GM19372 (cell line): ENCODE data around the gene SLC28A1.

Experiments
- ATAC-seq: cut with Tn5 transposase; IDR thresholded peaks from one replicate; pipeline ENCODE4 v1.9.1; 2021; ENCODE audit warnings: mild to moderate bottlenecking, low read depth, moderate library complexity; ENCODE audit not compliant: unreplicated experiment

SLC28A1 gene

DNA sequence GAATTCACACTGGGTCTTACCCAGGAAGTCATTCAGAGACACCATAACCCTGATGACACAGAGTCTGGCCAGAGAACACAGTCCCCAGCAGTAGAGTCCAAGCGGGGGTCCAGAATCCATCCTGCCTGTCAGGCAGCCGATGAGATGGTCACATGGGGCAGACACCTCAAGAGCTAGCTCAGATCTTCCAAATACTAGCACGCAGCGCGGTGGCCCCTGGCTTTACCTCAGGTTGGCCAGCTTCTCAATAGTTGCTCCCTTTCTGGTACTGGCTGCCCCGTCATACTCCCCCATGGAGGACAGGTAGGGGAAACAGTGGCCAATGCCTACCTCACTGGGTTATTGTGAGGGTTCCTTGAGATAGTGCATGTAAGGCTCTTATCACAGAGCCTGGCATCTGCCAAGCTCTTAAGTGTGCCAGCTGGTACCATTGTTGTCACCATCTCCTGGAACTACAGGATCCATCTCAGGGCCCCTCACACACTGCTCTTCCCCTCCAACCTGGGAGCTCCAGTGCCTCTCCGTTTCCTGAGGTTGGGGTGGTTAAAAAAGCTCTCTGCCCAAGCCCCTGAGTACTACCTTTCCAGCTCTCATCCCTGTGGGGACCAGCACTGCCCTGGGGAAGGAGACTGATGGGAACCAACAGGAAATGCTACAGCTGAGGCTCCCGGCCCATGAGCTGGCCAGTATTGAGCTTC lies 3.5 kb upstream of the SLC28A1 start:
- no peak for ATAC-seq

DNA sequence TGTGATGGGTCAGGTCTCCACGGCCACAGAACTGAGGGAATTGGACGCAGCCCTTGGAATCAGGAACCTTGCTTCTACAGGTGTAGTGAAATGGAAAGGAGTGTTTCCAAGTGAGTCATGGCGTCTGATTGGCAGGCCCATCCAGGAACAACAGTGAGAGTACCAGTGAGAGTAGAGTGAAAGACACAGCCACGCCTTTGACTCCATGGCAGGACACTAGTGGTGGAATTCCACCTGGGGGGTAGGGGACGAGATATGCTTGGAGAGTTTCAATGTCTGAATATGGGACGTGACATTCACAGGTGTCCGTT lies 3.0 kb upstream of the SLC28A1 start:
- no peak for ATAC-seq

DNA sequence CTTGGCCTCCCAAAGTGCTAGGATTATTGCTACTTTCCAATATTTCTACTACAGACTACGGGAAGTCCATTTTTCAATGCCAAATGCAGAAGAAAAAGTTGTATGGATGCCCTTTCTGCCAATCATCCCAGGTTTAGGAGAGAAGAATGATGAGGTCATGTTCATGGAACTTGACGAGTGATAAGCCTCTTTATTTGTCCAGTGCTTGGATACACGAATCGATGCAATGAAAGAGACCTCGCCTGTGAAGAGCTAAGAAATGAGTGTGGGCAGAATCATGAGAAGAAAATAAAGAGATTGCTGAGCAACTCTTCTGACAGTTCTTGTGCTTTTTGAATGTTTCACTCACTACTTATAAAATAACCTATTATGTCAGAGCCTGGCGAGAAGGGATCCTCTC lies 996 bp upstream of the SLC28A1 start:
- ATAC-seq: no peak

DNA sequence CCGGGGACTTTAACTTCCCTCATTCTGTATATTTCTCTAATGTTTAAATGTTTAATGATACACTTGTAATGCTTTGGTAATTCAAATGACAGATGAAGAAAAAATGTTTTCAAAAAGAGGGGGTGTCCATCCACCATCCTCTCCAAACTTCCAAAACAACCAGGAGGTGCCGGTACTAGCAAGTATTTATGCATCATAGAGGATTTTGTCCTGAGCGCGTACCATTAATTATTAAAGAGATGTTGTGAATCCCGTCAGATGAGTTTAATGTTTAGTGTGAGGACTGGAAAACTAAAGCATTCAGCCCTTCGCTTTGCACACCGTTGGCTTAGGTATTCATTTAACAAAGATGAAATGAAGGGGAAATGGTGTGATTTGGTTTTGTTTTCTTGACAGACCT lies 1.3 kb downstream of the SLC28A1 start:
- no peak for ATAC-seq

DNA sequence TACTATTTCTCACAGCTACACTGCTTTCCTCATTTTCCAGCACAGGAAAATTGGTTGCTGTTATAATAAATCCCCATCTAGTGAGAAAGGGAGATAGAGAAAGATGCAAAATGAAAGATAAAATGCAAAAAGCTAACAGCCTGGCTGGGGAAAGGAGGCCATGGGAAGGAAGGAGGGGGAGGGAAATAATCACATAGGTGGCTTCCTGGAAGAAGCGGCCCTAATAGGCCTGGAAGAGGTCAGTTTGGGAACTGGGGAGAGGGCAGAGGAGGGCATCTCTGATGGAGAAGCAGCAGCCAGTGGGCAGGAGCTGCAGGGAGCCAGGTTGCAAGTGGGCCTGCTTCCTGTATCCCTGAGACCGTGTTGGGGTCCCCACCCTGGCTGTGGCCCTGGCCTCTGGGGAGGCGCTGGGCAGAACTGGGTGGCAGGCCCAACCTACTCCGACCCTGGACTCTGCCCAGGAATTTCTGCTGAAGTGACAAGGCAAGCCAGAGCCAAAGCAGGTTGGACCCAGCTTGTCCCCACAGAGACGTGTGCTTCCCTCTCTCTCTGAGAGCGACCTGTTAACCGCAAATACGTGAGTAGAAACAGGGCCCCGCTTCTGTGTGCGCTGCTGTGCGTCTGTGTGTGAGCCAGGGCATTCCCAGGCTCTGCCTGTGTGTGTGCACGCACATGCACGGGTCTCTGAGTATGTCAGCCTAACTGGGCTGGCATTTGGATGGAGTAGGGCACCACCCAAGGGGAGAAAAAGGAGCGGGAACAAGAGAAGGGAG lies 1.9 kb downstream of the SLC28A1 start:
- ATAC-seq: no peak

DNA sequence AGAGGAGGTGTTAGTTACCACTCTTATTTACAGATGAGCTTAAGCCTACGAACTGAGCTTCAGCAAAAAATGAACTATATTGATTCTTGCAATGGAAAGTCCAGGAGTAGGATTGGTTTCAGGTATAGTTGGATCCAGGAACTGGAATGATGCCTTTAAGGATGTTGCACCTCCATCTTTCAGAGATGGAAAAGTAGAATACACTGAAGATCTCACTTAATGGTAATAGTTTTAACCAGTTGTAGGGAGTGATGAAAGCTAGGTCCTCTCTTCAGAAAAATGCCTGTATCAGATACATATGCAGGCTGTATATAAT lies 2.5 kb downstream of the SLC28A1 start:
- no peak for ATAC-seq

DNA sequence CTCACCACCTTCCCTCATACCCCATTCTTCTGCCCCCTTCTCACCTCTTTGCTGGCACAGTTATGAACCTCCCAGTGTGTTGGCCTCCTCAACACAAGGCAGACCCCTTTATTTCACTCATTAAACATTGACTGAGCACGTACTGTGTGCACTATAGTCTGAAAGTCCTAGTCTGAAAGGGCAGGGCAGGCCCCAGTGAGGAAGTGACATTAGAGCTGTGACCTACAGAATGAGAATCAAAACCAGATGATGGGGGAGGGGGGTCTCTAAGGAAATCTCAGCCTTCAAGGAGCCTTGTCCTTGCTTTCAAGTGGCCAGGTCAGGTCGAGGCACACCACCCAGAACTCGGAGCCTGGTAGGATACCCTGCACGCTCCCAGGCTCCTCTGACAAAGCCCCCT lies 3.5 kb downstream of the SLC28A1 start:
- ATAC-seq: no peak

DNA sequence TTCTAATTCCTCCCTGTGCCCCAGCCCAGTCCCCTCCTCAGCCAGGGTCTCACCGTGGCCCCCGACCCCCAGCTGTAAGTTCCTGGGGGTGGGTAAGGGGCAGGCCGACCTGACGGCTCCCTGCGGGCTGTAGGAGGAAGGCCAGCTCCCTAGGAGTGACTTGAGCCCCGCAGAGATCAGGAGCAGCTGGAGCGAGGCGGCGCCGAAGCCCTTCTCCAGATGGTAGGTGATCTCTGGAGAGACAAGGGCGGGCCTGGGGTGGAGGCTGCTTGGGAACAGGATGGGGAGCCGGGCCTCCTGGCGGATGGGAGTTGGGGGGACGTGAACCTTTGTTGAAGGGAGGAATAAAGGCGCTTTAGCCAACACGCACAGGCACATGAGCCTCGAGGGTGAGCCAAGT lies 4.2 kb downstream of the SLC28A1 start:
- no peak for ATAC-seq

DNA sequence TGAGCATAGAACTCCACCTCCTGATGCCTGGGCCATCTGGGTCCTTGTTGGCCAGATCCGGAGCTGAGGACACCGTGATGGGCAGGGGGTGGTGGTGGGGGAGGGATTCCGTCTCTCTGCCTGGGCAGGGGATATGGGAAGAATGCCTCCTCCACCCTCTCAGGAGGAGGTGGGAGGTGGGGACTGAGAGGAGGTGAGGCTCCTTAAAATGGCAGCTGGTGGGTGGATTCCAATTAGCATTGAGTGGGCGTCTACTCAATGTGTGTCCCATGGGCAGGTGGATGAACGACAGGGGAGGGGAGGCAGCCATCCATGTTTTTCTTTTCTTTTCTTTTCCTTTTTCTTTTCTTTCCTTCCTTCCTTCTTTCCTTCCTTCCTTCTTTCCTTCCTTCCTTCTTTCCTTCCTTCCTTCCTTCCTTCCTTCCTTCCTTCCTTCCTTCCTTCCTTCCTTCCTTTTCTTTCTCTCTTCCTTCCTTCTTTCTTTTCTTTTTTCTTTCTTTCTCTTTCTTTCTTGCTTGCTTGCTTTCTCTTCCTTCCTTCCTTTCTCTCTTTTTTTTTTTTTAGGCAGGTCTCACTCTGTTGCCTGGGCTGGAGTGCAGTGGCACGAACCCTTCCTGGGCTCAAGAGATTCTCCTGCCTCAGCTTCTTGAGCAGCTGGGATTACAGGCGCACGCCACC lies 5.0 kb downstream of the SLC28A1 start:
- ATAC-seq: no peak

DNA sequence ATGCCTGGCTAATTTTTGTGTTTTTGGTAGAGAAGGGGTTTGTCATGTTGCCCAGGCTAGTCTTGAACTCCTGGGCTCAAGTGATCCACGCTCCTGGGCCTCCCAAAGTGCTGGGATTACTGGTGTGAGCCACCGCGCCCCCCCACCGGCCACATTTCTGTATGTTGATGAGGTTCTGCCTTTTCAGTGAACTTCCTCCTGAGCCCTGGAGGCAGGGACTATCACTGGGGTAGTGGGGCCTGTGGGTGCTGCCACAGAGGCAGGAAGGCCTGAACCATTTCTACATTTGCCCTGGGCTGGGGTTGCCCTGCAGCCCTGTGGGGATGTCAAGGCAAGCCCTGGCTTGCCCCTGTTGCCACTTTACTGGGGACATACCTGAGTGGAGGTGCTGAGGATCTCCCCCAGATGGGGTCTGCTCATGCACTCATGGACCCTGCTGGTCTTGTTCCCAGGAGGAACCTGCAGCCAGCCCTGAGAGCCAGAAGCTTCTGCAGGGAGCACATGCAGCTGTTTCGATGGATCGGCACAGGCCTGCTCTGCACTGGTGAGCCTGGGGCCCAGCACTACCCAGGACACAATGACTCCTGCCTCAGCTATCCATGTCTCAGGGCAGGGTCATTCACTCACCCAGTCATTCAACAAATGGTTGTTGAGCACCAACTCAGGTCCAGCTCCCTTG lies 5.7 kb downstream of the SLC28A1 start:
- no peak for ATAC-seq

DNA sequence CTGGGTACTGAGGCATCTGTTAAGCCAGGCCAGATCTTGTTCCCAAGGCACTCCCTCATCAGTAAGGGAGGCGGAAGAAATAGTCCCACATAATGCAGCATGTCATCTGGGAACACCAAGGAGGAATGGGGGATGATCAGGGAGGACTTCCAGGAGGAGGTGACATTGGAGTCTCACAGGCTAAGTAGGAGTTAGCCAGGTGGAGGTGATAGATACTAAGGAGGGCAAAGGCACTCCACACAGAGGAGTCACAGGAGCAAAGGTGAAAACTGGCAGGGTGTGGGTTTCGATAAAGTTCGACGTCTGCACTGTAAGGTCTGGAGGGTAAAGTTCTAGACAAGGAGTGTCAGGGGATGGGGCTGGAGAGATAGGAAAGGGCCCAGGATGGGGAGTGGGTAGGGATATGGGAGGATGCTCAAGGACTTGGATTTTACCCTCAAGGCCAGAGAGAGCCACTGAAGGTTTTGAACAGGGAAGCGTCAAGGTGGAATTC lies 6.3 kb downstream of the SLC28A1 start:
- no peak for ATAC-seq

DNA sequence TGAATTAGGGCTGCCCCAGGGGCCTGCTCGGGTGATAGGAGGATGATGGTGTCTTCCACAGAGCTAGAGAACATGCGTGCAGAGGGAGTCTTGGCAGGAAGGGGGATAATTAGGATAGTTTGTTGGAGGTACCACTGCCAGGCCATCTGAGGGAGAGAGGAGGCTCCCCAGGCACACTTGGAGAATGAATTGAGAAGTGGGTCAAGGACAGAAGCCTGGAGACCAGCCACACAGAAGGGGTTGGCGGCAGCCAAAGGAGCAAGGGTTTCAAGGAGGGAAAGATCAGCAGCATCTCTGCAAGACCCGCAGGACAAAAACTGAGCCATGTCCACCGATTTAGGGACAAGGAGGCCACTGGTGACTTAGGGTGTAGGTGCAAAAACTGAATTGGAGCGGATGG lies 6.9 kb downstream of the SLC28A1 start:
- ATAC-seq: no peak

DNA sequence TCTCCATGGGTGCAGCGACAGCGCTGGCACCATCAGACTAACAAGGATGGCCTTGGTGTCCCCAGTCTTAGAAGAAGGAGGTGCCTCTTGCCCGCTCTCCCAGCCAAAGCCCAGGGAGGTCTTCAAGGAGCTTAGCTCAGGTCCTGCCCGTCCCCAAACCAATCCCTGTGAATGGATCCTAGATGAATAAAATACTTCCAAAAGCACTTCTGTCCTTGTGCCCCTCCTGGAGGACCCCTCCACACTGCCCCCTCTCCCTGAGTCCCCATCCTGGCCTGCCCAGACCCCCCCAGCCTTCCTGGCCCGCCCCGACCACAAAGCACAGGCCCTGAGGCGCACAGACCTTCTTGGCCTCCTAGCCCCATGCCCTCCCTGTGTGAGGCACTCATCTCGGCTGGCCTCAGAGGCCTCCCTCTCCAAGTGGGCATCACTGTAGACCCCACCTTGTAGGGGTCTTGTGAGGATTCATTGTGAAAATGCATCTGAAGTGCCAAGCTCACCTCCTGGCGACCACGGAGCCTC lies 8.4 kb downstream of the SLC28A1 start:
- no peak for ATAC-seq

DNA sequence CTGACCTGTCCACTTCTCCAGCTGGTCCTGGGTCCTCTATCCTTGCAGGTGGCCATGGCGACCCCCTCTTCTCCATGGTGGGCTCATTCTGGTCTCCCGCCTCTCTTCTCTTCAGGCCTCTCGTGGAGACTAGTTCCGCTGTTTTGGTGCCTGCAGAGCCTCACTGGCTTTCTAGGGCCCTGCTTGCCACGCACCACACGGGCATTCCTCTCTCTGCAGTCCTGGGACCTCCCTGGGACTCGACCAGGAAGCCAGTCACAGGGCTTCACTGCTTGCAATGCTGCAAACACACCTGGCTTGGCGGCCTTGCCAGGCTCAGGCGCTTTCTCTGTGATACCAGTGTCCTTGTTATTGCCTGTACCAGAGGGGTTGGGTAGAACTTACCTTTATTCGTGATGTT lies 9.1 kb downstream of the SLC28A1 start:
- ATAC-seq: no peak

DNA sequence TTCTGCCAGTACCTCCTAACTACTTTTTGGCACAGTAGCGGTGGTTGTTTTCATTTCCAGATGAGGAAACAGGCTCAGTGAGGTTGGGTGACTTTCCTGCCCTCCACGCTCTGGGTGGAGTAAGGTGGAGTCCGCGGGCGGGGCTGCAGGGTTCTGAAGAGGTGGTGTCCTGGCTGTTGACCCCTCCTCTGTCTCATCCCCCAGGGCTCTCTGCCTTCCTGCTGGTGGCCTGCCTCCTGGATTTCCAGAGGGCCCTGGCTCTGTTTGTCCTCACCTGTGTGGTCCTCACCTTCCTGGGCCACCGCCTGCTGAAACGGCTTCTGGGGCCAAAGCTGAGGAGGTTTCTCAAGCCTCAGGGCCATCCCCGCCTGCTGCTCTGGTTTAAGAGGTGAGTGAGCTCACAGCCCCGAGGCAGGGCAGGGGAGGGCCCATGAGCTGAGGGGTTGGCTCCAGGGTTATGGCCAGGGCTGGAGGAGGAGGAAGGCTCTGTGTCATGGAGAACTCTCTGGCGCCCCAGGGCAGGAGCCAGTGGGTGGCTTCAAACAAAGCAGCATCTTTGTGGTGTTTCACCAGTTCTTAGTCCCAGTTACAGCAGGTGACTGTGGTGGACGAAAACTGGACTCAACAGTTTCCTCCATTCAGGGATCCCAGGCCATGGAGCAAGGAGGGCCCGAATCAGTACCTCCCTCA lies 10.4 kb downstream of the SLC28A1 start:
- ATAC-seq: no peak

DNA sequence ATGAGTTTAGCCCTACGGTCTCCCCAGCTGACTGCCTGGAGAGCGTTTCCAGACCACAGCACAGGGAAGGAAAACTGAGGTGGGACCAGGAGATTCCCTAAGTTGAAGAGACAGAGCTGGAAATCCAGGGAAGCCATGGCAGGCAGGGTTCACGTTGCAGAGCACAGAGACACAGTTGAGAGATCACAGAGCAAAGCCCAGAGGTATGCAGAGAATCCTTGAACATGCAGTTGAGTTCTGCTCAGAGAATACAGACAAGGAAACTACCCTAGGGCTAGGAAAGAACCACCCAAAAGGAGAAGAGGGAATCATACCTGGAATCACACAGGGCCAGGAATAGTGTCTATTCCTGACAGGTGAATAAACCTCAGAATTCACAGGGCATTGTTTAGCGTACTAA lies 14.3 kb downstream of the SLC28A1 start:
- no peak for ATAC-seq

DNA sequence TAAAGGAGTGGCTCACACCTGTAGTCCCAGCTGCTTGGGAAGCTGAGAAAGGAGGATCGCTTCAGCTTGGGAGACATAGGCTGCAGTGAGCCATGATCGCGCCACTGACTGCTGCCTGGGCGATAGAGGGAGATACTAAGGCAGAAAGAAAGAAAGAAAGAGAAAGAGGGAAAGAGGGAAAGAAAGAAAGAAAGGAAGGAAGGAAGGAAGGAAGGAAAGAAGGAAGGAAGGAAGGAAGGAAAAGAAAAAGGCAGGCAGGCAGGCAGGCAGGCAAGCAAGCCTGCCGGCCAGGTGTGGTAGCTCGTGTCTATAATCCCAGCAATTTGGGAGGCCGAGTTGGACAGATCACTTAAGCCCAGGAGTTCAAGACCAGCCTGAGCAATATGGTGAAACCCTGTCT lies 15.3 kb downstream of the SLC28A1 start:
- ATAC-seq: no peak

DNA sequence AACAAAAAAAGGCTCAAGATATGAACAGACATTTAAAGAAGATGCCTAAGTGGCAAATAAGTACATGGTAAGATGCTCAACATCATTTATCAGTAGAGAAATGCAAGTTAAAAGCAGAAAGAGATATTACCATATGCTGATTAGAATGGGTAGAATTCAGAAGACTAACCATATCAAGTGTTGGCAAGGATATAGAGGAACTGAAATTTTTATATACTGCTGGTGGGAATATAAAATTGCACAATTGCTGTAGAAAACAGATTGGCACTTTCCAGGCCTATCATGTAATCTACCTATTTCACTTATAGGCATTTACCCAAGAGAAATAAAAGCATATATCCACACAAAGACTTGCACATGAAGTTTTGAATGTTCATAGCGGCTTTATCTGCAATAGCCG lies 17.1 kb downstream of the SLC28A1 start:
- no peak for ATAC-seq

DNA sequence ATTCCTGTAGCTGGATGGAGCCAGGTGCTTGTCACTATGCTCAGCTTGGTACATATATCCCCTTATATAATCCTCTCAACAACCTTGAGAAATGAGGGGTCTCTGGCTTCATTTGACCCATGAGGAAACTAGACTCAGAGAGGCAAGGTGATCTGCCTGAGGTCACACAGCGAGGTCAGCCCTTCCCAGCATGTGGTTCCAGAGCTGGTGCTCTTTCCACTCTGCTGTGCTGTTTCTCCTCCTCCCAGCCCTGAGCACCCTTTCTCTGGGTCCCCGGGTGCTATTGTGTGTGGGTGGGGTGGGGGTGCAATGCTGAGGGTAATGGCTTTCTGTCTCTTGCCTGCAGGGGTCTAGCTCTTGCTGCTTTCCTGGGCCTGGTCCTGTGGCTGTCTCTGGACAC lies 19.3 kb downstream of the SLC28A1 start:
- no peak for ATAC-seq

DNA sequence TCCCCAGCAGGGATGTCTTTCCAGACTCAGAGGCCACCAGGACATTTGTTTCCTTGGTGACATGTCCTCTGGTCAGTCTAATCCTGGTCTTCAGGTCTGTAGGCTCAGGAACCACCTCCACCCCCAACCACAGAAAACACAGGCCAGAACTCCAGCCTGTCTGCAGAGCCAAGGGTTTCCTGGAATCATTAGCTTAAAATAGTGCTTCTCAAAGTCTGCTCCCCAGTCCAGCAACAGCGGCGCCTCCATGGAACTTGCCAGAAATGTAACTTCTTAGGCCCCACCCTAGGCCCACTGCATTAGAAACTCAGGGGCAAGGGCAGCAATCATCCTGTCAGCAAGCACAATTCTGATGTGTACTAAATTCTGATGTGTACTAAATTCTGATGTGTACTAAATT lies 20.0 kb downstream of the SLC28A1 start:
- no peak for ATAC-seq
